Measurements from ENCODE around the gene XYLT1.

DNA sequence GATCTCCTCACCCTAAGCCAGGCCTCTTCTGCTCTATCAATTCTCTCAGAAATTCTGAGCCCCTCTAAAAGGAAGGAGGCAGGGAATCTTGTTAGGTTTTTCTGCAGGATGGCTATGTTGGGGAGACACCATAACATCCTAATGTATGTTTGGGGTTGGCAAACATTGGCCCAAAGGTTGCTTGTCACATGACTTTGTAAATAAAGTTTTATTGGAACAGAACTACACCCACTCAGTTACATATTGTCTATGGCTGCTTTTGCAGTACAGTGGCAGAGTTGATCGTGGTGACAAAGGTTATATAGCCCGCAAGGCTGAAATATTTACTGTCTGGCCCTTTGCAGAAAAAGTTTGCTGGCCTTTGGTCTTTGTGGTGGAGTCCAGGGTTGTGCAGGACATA lies 409.4 kb downstream of the XYLT1 start:
- TF ChIP-seq CTCF (optimal IDR thresholded peaks at IDR 0.05 in 1 of 3, IDR thresholded peaks at IDR 0.05 in 1 of 3, conservative IDR thresholded peaks at IDR 0.05 in 1 of 3; ENCODE audit: extremely low read depth in 1 of 3, insufficient read depth in 2 of 3, low read length in 3 of 3) = no peak
- TF ChIP-seq EZH2 (IDR thresholded peaks at IDR 0.05; ENCODE audit: low read length) = no peak
